HEK293 (cell line): ENCODE measurements around the gene PRKCG.

Experiments used
- BCL11A ChIP-seq: fragments of 450-650 bp; formaldehyde crosslinking; IDR thresholded peaks from 2 replicates; pipeline ENCODE4 v1.5.1; 2016; ENCODE audit warnings: low read depth, missing biosample characterization, missing genetic modification characterization
- FEZF1 ChIP-seq: fragments of 450-650 bp; formaldehyde crosslinking; IDR thresholded peaks from 2 replicates; pipeline ENCODE4 v1.5.1; 2016; ENCODE audit warnings: missing biosample characterization, missing genetic modification characterization
- GFI1B ChIP-seq: fragments of 450-650 bp; formaldehyde crosslinking; IDR thresholded peaks from 2 replicates; pipeline ENCODE4 v1.5.1; 2016; ENCODE audit warnings: missing biosample characterization, missing genetic modification characterization
- RBAK ChIP-seq: fragments of 450-650 bp; formaldehyde crosslinking; IDR thresholded peaks from 2 replicates; pipeline ENCODE4 v1.5.1; 2016; ENCODE audit warnings: missing biosample characterization, missing genetic modification characterization
- SP7 ChIP-seq: fragments of 450-650 bp; formaldehyde crosslinking; IDR thresholded peaks from 2 replicates; pipeline ENCODE4 v1.5.1; 2016; ENCODE audit warnings: missing biosample characterization, missing genetic modification characterization
- ZFHX2 ChIP-seq: fragments of 450-650 bp; formaldehyde crosslinking; conservative IDR thresholded peaks from 2 replicates; pipeline ENCODE4 v1.5.1; 2016; ENCODE audit warnings: missing biosample characterization, missing genetic modification characterization
- ZNF121 ChIP-seq: fragments of 450-650 bp; formaldehyde crosslinking; IDR thresholded peaks from 2 replicates; pipeline ENCODE4 v1.5.1; 2016; ENCODE audit warnings: missing biosample characterization, missing genetic modification characterization
- ZNF132 ChIP-seq: fragments of 450-650 bp; formaldehyde crosslinking; IDR thresholded peaks from 2 replicates; pipeline ENCODE4 v1.5.1; 2017; ENCODE audit warnings: missing biosample characterization, missing genetic modification characterization, borderline replicate concordance
- ZNF133 ChIP-seq: fragments of 450-650 bp; formaldehyde crosslinking; IDR thresholded peaks from 2 replicates; pipeline ENCODE4 v1.5.1; 2016; ENCODE audit warnings: missing biosample characterization, missing genetic modification characterization
- ZNF211 ChIP-seq: fragments of 450-650 bp; formaldehyde crosslinking; IDR thresholded peaks from 2 replicates; pipeline ENCODE4 v1.5.1; 2016; ENCODE audit warnings: low read depth, missing biosample characterization, missing genetic modification characterization
- ZNF223 ChIP-seq: fragments of 450-650 bp; formaldehyde crosslinking; IDR thresholded peaks from 2 replicates; pipeline ENCODE4 v1.5.1; 2016; ENCODE audit warnings: missing biosample characterization, missing genetic modification characterization
- ZNF266 ChIP-seq: fragments of 450-650 bp; formaldehyde crosslinking; IDR thresholded peaks from 2 replicates; pipeline ENCODE4 v1.5.1; 2016; ENCODE audit warnings: missing biosample characterization, missing genetic modification characterization, low read depth
- ZNF311 ChIP-seq: fragments of 450-650 bp; formaldehyde crosslinking; IDR thresholded peaks from 2 replicates; pipeline ENCODE4 v1.5.1; 2017; ENCODE audit warnings: missing biosample characterization, missing genetic modification characterization, borderline replicate concordance
- ZNF335 ChIP-seq: fragments of 450-650 bp; formaldehyde crosslinking; conservative IDR thresholded peaks from 2 replicates; pipeline ENCODE4 v1.5.1; 2016; ENCODE audit warnings: missing biosample characterization, missing genetic modification characterization
- ZNF350 ChIP-seq: fragments of 450-650 bp; formaldehyde crosslinking; IDR thresholded peaks from 2 replicates; pipeline ENCODE4 v1.5.0; 2017; ENCODE audit warnings: missing biosample characterization, mild to moderate bottlenecking, missing genetic modification characterization
- ZNF354C ChIP-seq: fragments of 450-650 bp; formaldehyde crosslinking; IDR thresholded peaks from 2 replicates; pipeline ENCODE4 v1.5.1; 2016; ENCODE audit warnings: missing biosample characterization, missing genetic modification characterization, low read depth, borderline replicate concordance
- ZNF423 ChIP-seq: fragments of 450-650 bp; formaldehyde crosslinking; IDR thresholded peaks from 2 replicates; pipeline ENCODE4 v1.5.1; 2016; ENCODE audit warnings: missing biosample characterization, missing genetic modification characterization
- ZNF510 ChIP-seq: fragments of 450-650 bp; formaldehyde crosslinking; IDR thresholded peaks from 2 replicates; pipeline ENCODE4 v1.5.1; 2018; ENCODE audit warnings: mild to moderate bottlenecking, missing genetic modification characterization, missing biosample characterization; ENCODE audit not compliant: insufficient replicate concordance
- ZNF544 ChIP-seq: fragments of 450-650 bp; formaldehyde crosslinking; IDR thresholded peaks from 2 replicates; pipeline ENCODE4 v1.5.0; 2017; ENCODE audit warnings: missing biosample characterization, missing genetic modification characterization
- ZNF621 ChIP-seq: fragments of 450-650 bp; formaldehyde crosslinking; IDR thresholded peaks from 2 replicates; pipeline ENCODE4 v1.5.1; 2017; ENCODE audit warnings: missing biosample characterization, missing genetic modification characterization
- ZNF768 ChIP-seq: fragments of 450-650 bp; formaldehyde crosslinking; IDR thresholded peaks from 2 replicates; pipeline ENCODE4 v1.5.1; 2018; ENCODE audit warnings: missing biosample characterization, mild to moderate bottlenecking, missing genetic modification characterization
- ZNF791 ChIP-seq: fragments of 450-650 bp; formaldehyde crosslinking; IDR thresholded peaks from 2 replicates; pipeline ENCODE4 v1.5.1; 2016; ENCODE audit warnings: missing biosample characterization, missing genetic modification characterization
- TF ChIP-seq, protein P1 (sequence below): fragments of 450-650 bp; formaldehyde crosslinking; IDR thresholded peaks from 2 replicates; pipeline ENCODE4 v1.5.1; 2016; ENCODE audit warnings: missing biosample characterization, missing genetic modification characterization
- TF ChIP-seq, protein P2 (sequence below): IDR thresholded peaks from 2 replicates; pipeline ENCODE4 v1.6.1; 2011; ENCODE audit warnings: mild to moderate bottlenecking, low read depth, low read length, borderline replicate concordance
- TF ChIP-seq, protein P3 (sequence below): fragments of 450-650 bp; formaldehyde crosslinking; IDR thresholded peaks from 2 replicates; pipeline ENCODE4 v1.5.1; 2016; ENCODE audit warnings: missing biosample characterization, missing genetic modification characterization
- TF ChIP-seq, protein P4 (sequence below): fragments of 450-650 bp; formaldehyde crosslinking; IDR thresholded peaks from 2 replicates; pipeline ENCODE4 v1.5.1; 2016; ENCODE audit warnings: missing biosample characterization, missing genetic modification characterization
- TF ChIP-seq, protein P5 (sequence below): fragments of 450-650 bp; formaldehyde crosslinking; IDR thresholded peaks from 2 replicates; pipeline ENCODE4 v1.5.1; 2016; ENCODE audit warnings: missing biosample characterization, missing genetic modification characterization, low read depth
- TF ChIP-seq, protein P6 (sequence below): fragments of 450-650 bp; formaldehyde crosslinking; IDR thresholded peaks from 2 replicates; pipeline ENCODE4 v1.5.1; 2016; ENCODE audit warnings: missing biosample characterization, missing genetic modification characterization

The PRKCG gene

DNA sequence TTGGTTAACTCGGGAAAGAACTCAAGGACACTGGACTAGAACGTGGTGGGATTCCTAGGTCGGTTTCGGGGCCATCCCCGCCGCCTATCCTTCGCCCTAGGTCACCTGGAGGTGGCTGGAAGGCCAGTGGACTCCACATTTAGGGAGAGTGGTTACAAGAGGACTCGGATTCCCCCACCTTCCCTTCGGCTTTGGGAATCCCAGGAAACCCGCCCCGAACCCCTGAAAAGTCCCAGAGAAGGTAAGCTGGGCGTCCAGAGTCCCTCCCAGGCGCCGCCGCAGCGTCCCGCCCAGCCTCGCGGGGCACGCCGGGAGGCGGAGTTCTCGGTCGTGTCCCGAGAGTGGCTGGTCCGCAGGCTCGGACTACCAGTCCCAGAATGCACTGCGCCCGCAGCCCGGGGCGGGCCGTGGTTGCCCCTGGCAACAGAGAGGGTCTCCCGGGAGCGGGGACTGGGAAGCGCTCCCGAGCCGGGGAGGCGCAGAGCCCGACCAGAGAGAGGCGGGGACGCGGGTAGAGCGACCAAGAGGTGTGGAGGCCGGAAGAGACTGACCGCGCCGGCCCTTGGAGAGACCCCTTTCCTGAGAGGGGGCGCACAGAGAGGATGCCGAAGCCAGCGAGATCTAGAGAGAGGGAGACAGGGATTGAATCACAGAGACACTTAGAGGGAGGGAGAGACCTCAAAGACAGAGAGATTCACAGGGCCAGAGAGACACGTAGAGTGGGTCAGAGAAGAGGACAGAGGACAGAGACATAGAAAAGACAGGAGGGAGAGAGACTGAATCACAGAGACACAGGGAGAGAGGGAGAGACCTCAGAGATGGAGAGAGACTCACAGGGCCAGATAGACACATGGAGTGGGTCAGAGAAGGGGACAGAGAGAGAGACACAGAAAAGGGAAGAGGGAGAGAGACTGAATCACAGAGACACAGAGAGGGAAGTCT is 2.6 kb upstream of the PRKCG start (continued):
- TF ChIP-seq, protein P1, sequence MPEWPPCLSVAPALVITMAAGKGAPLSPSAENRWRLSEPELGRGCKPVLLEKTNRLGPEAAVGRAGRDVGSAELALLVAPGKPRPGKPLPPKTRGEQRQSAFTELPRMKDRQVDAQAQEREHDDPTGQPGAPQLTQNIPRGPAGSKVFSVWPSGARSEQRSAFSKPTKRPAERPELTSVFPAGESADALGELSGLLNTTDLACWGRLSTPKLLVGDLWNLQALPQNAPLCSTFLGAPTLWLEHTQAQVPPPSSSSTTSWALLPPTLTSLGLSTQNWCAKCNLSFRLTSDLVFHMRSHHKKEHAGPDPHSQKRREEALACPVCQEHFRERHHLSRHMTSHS (tag by site-specific recombination): no peak
- TF ChIP-seq, protein P2, sequence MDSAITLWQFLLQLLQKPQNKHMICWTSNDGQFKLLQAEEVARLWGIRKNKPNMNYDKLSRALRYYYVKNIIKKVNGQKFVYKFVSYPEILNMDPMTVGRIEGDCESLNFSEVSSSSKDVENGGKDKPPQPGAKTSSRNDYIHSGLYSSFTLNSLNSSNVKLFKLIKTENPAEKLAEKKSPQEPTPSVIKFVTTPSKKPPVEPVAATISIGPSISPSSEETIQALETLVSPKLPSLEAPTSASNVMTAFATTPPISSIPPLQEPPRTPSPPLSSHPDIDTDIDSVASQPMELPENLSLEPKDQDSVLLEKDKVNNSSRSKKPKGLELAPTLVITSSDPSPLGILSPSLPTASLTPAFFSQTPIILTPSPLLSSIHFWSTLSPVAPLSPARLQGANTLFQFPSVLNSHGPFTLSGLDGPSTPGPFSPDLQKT: no peak
- no peak for TF ChIP-seq ZFHX2 (tag by site-specific recombination)
- TF ChIP-seq ZNF791 (tag by site-specific recombination): 0 out of 2 replicates have a peak, but pooled peaks have one; percentile 21
- no peak for TF ChIP-seq ZNF266 (tag by site-specific recombination)
- TF ChIP-seq FEZF1 (tag by site-specific recombination): no peak
- peak; percentile 73 for TF ChIP-seq ZNF335 (tag by site-specific recombination)
- no peak for TF ChIP-seq ZNF311 (tag by site-specific recombination)
- TF ChIP-seq, protein P3, sequence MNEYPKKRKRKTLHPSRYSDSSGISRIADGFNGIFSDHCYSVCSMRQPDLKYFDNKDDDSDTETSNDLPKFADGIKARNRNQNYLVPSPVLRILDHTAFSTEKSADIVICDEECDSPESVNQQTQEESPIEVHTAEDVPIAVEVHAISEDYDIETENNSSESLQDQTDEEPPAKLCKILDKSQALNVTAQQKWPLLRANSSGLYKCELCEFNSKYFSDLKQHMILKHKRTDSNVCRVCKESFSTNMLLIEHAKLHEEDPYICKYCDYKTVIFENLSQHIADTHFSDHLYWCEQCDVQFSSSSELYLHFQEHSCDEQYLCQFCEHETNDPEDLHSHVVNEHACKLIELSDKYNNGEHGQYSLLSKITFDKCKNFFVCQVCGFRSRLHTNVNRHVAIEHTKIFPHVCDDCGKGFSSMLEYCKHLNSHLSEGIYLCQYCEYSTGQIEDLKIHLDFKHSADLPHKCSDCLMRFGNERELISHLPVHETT (tag by site-specific recombination): no peak
- TF ChIP-seq, protein P4, sequence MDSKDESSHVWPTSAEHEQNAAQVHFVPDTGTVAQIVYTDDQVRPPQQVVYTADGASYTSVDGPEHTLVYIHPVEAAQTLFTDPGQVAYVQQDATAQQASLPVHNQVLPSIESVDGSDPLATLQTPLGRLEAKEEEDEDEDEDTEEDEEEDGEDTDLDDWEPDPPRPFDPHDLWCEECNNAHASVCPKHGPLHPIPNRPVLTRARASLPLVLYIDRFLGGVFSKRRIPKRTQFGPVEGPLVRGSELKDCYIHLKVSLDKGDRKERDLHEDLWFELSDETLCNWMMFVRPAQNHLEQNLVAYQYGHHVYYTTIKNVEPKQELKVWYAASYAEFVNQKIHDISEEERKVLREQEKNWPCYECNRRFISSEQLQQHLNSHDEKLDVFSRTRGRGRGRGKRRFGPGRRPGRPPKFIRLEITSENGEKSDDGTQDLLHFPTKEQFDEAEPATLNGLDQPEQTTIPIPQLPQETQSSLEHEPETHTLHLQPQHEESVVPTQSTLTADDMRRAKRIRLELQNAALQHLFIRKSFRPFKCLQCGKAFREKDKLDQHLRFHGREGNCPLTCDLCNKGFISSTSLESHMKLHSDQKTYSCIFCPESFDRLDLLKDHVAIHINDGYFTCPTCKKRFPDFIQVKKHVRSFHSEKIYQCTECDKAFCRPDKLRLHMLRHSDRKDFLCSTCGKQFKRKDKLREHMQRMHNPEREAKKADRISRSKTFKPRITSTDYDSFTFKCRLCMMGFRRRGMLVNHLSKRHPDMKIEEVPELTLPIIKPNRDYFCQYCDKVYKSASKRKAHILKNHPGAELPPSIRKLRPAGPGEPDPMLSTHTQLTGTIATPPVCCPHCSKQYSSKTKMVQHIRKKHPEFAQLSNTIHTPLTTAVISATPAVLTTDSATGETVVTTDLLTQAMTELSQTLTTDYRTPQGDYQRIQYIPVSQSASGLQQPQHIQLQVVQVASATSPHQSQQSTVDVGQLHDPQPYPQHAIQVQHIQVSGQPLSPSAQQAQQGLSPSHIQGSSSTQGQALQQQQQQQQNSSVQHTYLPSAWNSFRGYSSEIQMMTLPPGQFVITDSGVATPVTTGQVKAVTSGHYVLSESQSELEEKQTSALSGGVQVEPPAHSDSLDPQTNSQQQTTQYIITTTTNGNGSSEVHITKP: peak; percentile 69
- no peak for TF ChIP-seq ZNF132
- TF ChIP-seq, protein P5, sequence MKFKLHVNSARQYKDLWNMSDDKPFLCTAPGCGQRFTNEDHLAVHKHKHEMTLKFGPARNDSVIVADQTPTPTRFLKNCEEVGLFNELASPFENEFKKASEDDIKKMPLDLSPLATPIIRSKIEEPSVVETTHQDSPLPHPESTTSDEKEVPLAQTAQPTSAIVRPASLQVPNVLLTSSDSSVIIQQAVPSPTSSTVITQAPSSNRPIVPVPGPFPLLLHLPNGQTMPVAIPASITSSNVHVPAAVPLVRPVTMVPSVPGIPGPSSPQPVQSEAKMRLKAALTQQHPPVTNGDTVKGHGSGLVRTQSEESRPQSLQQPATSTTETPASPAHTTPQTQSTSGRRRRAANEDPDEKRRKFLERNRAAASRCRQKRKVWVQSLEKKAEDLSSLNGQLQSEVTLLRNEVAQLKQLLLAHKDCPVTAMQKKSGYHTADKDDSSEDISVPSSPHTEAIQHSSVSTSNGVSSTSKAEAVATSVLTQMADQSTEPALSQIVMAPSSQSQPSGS (tag by site-specific recombination): no peak
- TF ChIP-seq, protein P6, sequence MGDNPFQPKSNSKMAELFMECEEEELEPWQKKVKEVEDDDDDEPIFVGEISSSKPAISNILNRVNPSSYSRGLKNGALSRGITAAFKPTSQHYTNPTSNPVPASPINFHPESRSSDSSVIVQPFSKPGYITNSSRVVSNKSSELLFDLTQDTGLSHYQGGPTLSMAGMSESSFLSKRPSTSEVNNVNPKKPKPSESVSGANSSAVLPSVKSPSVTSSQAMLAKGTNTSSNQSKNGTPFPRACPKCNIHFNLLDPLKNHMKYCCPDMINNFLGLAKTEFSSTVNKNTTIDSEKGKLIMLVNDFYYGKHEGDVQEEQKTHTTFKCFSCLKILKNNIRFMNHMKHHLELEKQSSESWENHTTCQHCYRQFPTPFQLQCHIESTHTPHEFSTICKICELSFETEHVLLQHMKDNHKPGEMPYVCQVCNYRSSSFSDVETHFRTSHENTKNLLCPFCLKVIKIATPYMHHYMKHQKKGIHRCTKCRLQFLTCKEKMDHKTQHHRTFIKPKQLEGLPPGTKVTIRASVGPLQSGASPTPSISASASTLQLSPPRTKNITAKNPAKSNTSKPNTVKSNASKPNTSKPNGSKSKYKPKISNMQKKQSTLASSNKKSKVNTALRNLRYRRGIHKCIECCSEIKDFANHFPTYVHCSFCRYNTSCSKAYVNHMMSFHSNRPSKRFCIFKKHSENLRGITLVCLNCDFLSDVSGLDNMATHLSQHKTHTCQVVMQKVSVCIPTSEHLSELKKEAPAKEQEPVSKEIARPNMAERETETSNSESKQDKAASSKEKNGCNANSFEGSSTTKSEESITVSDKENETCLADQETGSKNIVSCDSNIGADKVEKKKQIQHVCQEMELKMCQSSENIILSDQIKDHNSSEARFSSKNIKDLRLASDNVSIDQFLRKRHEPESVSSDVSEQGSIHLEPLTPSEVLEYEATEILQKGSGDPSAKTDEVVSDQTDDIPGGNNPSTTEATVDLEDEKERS (tag by site-specific recombination): no peak
- TF ChIP-seq ZNF354C: no peak
- TF ChIP-seq ZNF121 (tag by site-specific recombination): no peak
- no peak for TF ChIP-seq ZNF350 (tag by site-specific recombination)
- no peak for TF ChIP-seq ZNF768 (tag by site-specific recombination)
- TF ChIP-seq ZNF544 (tag by site-specific recombination): no peak
- no peak for TF ChIP-seq ZNF423 (tag by site-specific recombination)
- TF ChIP-seq ZNF211 (tag by site-specific recombination): no peak
- no peak for TF ChIP-seq SP7
- TF ChIP-seq GFI1B (tag by site-specific recombination): no peak
- TF ChIP-seq ZNF621 (tag by site-specific recombination): no peak
- TF ChIP-seq ZNF133 (tag by site-specific recombination): no peak
- TF ChIP-seq BCL11A (tag by site-specific recombination): 0 out of 2 replicates have a peak, but pooled peaks have one; percentile 28
- no peak for TF ChIP-seq RBAK
- TF ChIP-seq ZNF223 (tag by site-specific recombination): no peak
- TF ChIP-seq ZNF510: no peak
